ENCODE results near the gene NACC1. TPM values are rescaled to one million over a fixed set of nuclear protein-coding genes. Genes with fewer than 3 reads are reported as not detected.

The NACC1 gene
- total and polyA plus RNA-seq, 4 donors = 0.86 to 24.7 (median 17.7) TPM

DNA sequence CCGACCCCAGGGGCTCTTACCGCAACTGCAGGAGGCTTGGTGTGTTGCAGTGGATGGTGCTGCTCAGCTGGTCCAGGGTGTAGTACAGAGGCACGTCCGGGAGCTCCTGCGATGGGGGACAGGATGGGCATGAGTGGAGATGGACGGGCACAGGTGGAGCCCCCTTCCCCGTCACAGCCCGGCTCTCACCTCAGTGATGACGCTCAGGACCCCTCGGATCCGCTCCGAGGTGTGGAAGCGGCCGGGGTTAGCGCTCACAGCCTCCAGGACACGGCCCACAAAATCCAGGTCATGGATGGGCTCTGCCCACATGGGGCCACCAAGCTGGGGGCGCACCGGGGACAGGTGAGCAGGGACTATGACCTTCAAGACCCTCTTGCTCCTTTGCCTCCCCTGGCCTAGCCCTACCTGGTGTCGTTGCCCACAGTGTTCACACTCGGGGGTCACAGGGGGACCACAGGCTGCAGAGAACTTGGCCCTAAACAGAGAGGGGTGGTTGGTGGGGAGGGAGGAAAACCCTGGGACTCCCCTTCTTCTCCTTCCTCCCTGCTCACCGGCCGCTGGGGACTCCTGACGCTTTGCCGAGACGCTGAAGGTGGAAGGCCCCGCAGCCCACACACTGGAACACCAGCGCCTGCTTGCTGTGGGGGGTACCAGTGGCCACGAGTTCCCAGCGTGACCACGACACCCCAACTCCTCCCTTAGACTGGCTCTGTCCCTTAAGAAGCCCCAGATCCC is 8.5 kb upstream of the NACC1 start:
- DNase-seq (ENCODE audit: low spot score) = no peak
- 97% methylated on average over 30 of the region's 30 CpGs for WGBS
- TF ChIP-seq JUND (IDR thresholded peaks at IDR 0.05) (no peak), EGR1 (IDR thresholded peaks at IDR 0.05; ENCODE audit: low read depth in 2 of 2) (no peak), TAF1 (conservative IDR thresholded peaks at IDR 0.05) (no peak), GABPA (IDR thresholded peaks at IDR 0.05 in 1 of 2, conservative IDR thresholded peaks at IDR 0.05 in 1 of 2) (no peak), HNF4G (IDR thresholded peaks at IDR 0.05) (no peak), FOXA2 (IDR thresholded peaks at IDR 0.05) (no peak), SP1 (IDR thresholded peaks at IDR 0.05) (no peak), NR2F2 (IDR thresholded peaks at IDR 0.05) (no peak), RXRA (IDR thresholded peaks at IDR 0.05) (no peak), YY1 (IDR thresholded peaks at IDR 0.05) (no peak), FOXA1 (IDR thresholded peaks at IDR 0.05) (no peak)
- TF ChIP-seq, protein P1, sequence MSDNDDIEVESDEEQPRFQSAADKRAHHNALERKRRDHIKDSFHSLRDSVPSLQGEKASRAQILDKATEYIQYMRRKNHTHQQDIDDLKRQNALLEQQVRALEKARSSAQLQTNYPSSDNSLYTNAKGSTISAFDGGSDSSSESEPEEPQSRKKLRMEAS (IDR thresholded peaks at IDR 0.05) = no peak
- TF ChIP-seq, protein P2, sequence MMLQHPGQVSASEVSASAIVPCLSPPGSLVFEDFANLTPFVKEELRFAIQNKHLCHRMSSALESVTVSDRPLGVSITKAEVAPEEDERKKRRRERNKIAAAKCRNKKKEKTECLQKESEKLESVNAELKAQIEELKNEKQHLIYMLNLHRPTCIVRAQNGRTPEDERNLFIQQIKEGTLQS (IDR thresholded peaks at IDR 0.05) = no peak
- TF ChIP-seq, protein P3, sequence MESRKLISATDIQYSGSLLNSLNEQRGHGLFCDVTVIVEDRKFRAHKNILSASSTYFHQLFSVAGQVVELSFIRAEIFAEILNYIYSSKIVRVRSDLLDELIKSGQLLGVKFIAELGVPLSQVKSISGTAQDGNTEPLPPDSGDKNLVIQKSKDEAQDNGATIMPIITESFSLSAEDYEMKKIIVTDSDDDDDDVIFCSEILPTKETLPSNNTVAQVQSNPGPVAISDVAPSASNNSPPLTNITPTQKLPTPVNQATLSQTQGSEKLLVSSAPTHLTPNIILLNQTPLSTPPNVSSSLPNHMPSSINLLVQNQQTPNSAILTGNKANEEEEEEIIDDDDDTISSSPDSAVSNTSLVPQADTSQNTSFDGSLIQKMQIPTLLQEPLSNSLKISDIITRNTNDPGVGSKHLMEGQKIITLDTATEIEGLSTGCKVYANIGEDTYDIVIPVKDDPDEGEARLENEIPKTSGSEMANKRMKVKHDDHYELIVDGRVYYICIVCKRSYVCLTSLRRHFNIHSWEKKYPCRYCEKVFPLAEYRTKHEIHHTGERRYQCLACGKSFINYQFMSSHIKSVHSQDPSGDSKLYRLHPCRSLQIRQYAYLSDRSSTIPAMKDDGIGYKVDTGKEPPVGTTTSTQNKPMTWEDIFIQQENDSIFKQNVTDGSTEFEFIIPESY (IDR thresholded peaks at IDR 0.05) = no peak
- TF ChIP-seq, protein P4, sequence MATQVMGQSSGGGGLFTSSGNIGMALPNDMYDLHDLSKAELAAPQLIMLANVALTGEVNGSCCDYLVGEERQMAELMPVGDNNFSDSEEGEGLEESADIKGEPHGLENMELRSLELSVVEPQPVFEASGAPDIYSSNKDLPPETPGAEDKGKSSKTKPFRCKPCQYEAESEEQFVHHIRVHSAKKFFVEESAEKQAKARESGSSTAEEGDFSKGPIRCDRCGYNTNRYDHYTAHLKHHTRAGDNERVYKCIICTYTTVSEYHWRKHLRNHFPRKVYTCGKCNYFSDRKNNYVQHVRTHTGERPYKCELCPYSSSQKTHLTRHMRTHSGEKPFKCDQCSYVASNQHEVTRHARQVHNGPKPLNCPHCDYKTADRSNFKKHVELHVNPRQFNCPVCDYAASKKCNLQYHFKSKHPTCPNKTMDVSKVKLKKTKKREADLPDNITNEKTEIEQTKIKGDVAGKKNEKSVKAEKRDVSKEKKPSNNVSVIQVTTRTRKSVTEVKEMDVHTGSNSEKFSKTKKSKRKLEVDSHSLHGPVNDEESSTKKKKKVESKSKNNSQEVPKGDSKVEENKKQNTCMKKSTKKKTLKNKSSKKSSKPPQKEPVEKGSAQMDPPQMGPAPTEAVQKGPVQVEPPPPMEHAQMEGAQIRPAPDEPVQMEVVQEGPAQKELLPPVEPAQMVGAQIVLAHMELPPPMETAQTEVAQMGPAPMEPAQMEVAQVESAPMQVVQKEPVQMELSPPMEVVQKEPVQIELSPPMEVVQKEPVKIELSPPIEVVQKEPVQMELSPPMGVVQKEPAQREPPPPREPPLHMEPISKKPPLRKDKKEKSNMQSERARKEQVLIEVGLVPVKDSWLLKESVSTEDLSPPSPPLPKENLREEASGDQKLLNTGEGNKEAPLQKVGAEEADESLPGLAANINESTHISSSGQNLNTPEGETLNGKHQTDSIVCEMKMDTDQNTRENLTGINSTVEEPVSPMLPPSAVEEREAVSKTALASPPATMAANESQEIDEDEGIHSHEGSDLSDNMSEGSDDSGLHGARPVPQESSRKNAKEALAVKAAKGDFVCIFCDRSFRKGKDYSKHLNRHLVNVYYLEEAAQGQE (IDR thresholded peaks at IDR 0.05) = no peak
- Histone ChIP-seq H3K27ac (ENCODE audit: low read depth in 1 of 2, low read length in 2 of 2) (no peak overlapping the region), H3K4me3 (ENCODE audit: low read depth in 1 of 3, low read length in 3 of 3) (no peak overlapping the region), H3K9me3 (ENCODE audit: control insufficient read depth in 4 of 4, low read length in 3 of 4) (no peaks in the 10 kb centered on the region), H3K36me3 (ENCODE audit: control insufficient read depth in 4 of 4, insufficient read depth in 3 of 4, low read depth in 1 of 4, low read length in 3 of 4) (peaks cover 1 to 18% (median 3%) of the 10 kb centered on the region in 4 donors), H3K9ac (ENCODE audit: low read depth in 1 of 2, low read length in 2 of 2) (no peak overlapping the region), H3K27me3 (ENCODE audit: control insufficient read depth in 4 of 4, insufficient read depth in 4 of 4, low read length in 3 of 4) (no peaks in the 10 kb centered on the region), H3K4me1 (ENCODE audit: control insufficient read depth in 4 of 4, insufficient read depth in 4 of 4, low read length in 3 of 4) (no peaks in the 10 kb centered on the region)

DNA sequence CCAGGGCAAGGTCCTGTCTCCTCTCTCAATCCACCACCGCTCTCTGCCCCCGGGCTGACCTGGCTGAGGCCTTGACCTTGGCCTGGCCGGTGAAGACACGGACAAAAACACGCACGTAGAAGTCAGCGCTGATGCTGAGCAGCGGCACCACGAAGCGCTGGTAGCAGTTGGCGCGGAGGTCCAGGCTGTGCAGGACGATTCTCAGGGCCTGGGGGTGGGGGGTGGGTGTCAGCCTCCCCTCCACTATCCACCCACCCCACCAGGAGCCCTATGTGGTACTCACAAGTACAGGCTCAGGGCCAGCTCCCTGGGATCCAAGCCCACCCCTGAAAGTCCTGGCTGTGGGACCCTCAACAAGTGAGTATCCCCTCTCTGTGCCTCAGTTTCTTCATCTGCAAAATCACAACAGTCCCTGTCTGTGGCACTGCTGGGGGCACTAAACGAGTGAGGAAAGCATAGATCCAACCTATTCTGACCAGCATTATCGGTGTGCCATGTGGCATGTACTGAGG is 7.9 kb upstream of the NACC1 start:
- peaks cover 0 to under 1% (median under 1%) of the 10 kb centered on the region in 4 donors for H3K4me1 ChIP-seq (ENCODE audit: control insufficient read depth in 4 of 4, insufficient read depth in 4 of 4, low read length in 3 of 4)
- DNase-seq (ENCODE audit: low spot score) = no peak
- H3K9me3 ChIP-seq (ENCODE audit: control insufficient read depth in 4 of 4, low read length in 3 of 4) = no peaks in the 10 kb centered on the region
- no peak overlapping the region for H3K27ac ChIP-seq (ENCODE audit: low read depth in 1 of 2, low read length in 2 of 2)
- peaks cover 1 to 18% (median 3%) of the 10 kb centered on the region in 4 donors for H3K36me3 ChIP-seq (ENCODE audit: control insufficient read depth in 4 of 4, insufficient read depth in 3 of 4, low read depth in 1 of 4, low read length in 3 of 4)
- H3K4me3 ChIP-seq (ENCODE audit: low read depth in 1 of 3, low read length in 3 of 3) = no peak overlapping the region
- no peak overlapping the region for H3K9ac ChIP-seq (ENCODE audit: low read depth in 1 of 2, low read length in 2 of 2)
- 88% methylated on average over 15 of the region's 15 CpGs for WGBS
- H3K27me3 ChIP-seq (ENCODE audit: control insufficient read depth in 4 of 4, insufficient read depth in 4 of 4, low read length in 3 of 4) = no peaks in the 10 kb centered on the region
- no peak for TF ChIP-seq FOXA2 (IDR thresholded peaks at IDR 0.05)
- no peak for TF ChIP-seq RAD21 (IDR thresholded peaks at IDR 0.05)
- TF ChIP-seq GABPA (IDR thresholded peaks at IDR 0.05 in 1 of 2, conservative IDR thresholded peaks at IDR 0.05 in 1 of 2) = no peak
- TF ChIP-seq, protein P2 (IDR thresholded peaks at IDR 0.05) = no peak
- TF ChIP-seq, protein P1 (IDR thresholded peaks at IDR 0.05) = no peak
- TF ChIP-seq, protein P5, sequence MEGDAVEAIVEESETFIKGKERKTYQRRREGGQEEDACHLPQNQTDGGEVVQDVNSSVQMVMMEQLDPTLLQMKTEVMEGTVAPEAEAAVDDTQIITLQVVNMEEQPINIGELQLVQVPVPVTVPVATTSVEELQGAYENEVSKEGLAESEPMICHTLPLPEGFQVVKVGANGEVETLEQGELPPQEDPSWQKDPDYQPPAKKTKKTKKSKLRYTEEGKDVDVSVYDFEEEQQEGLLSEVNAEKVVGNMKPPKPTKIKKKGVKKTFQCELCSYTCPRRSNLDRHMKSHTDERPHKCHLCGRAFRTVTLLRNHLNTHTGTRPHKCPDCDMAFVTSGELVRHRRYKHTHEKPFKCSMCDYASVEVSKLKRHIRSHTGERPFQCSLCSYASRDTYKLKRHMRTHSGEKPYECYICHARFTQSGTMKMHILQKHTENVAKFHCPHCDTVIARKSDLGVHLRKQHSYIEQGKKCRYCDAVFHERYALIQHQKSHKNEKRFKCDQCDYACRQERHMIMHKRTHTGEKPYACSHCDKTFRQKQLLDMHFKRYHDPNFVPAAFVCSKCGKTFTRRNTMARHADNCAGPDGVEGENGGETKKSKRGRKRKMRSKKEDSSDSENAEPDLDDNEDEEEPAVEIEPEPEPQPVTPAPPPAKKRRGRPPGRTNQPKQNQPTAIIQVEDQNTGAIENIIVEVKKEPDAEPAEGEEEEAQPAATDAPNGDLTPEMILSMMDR (IDR thresholded peaks at IDR 0.05; ENCODE audit: low read depth, low read length, missing input control) = no peak
- TF ChIP-seq EGR1 (IDR thresholded peaks at IDR 0.05; ENCODE audit: low read depth in 2 of 2) = no peak
- no peak for TF ChIP-seq HNF4G (IDR thresholded peaks at IDR 0.05)
- TF ChIP-seq YY1 (IDR thresholded peaks at IDR 0.05) = no peak
- no peak for TF ChIP-seq HNF4A (conservative IDR thresholded peaks at IDR 0.05)
- no peak for TF ChIP-seq NR2F2 (IDR thresholded peaks at IDR 0.05)
- no peak for TF ChIP-seq JUND (IDR thresholded peaks at IDR 0.05)
- TF ChIP-seq, protein P3 (IDR thresholded peaks at IDR 0.05) = no peak
